GM23338 (cell line): Measurements from ENCODE around the gene GPC6. TPM values are rescaled to one million over a fixed set of nuclear protein-coding genes. Genes with fewer than 3 reads are reported as not detected.

Experiments
- ATAC-seq: fragments of 200-7000 bp; cut with Tn5 transposase; 3 replicates; pipeline ENCODE4 v1.9.1; 2020
- DNase-seq: peaks from one replicate; pipeline ENCODE4 v3.0.0-alpha.2; 2015; ENCODE audit warnings: low spot score
- H2AFZ ChIP-seq: fragments of 200-600 bp; sonication (generic); 2 replicates; pipeline ENCODE4 v1.8.0; 2016; ENCODE audit warnings: antibody characterized with exemption, mild to moderate bottlenecking, moderate library complexity
- H3F3A ChIP-seq: fragments of 200-600 bp; sonication (generic); replicated peaks from 2 replicates; pipeline ENCODE4 v1.8.0; 2017; ENCODE audit warnings: antibody characterized with exemption, mixed run types, low read depth
- H3K27ac ChIP-seq: fragments of 200-600 bp; sonication (generic); 2 replicates; pipeline ENCODE4 v1.6.1; 2016; ENCODE audit warnings: low read depth
- H3K27me3 ChIP-seq: fragments of 200-600 bp; sonication (generic); 2 replicates; pipeline ENCODE4 v1.8.0; 2016; ENCODE audit warnings: mild to moderate bottlenecking, mixed run types, moderate library complexity; ENCODE audit not compliant: insufficient read depth
- H3K36me3 ChIP-seq: fragments of 200-600 bp; sonication (generic); 2 replicates; pipeline ENCODE4 v1.8.0; 2016; ENCODE audit warnings: mild to moderate bottlenecking; ENCODE audit not compliant: insufficient read depth
- H3K4me1 ChIP-seq: fragments of 200-600 bp; sonication (generic); 2 replicates; pipeline ENCODE4 v1.8.0; 2016; ENCODE audit warnings: mild to moderate bottlenecking, moderate library complexity; ENCODE audit not compliant: insufficient read depth
- H3K4me2 ChIP-seq: fragments of 200-600 bp; sonication (generic); 2 replicates; pipeline ENCODE4 v1.7.1; 2017; ENCODE audit warnings: mixed run types
- H3K4me3 ChIP-seq: fragments of 200-600 bp; sonication (generic); 2 replicates; pipeline ENCODE4 v1.6.1; 2016; ENCODE audit warnings: mixed run types
- H3K79me2 ChIP-seq: fragments of 200-600 bp; sonication (generic); replicated peaks from 2 replicates; pipeline ENCODE4 v1.8.0; 2017; ENCODE audit warnings: mild to moderate bottlenecking; ENCODE audit not compliant: insufficient read depth
- H3K9me2 ChIP-seq: fragments of 200-600 bp; sonication (generic); 2 replicates; pipeline ENCODE4 v1.8.0; 2017; ENCODE audit not compliant: insufficient read depth
- H4K20me1 ChIP-seq: fragments of 200-600 bp; sonication (generic); replicated peaks from 2 replicates; pipeline ENCODE4 v1.8.0; 2017; ENCODE audit warnings: mild to moderate bottlenecking; ENCODE audit not compliant: insufficient read depth
- H3K27ac Mint-ChIP-seq: 2 replicates; pipeline ENCODE4 v1.8.0; 2020; ENCODE audit warnings: inconsistent platforms, mild to moderate bottlenecking, moderate library complexity, mixed read lengths
- H3K27me3 Mint-ChIP-seq: 3 replicates; pipeline ENCODE4 v1.8.0; 2022; ENCODE audit warnings: low read depth, mild to moderate bottlenecking, moderate library complexity, mixed read lengths, inconsistent platforms; ENCODE audit not compliant: insufficient read depth, poor library complexity
- H3K36me3 Mint-ChIP-seq: 3 replicates; pipeline ENCODE4 v1.8.0; 2021; ENCODE audit warnings: low read depth, mild to moderate bottlenecking, inconsistent platforms, moderate library complexity, mixed read lengths
- H3K4me1 Mint-ChIP-seq: 3 replicates; pipeline ENCODE4 v1.8.0; 2020; ENCODE audit warnings: mild to moderate bottlenecking, inconsistent platforms, mixed read lengths
- H3K4me3 Mint-ChIP-seq: 3 replicates; pipeline ENCODE4 v1.8.0; 2021; ENCODE audit warnings: moderate library complexity, mild to moderate bottlenecking, inconsistent platforms, mixed read lengths
- H3K9me3 Mint-ChIP-seq: 3 replicates; pipeline ENCODE4 v1.8.0; 2020; ENCODE audit warnings: moderate library complexity, mild to moderate bottlenecking, inconsistent platforms, mixed read lengths
- CREB1 ChIP-seq: fragments of 250-450 bp; sonication (Bioruptor Pico); IDR thresholded peaks from 2 replicates; pipeline ENCODE4 v1.5.0; 2020; ENCODE audit warnings: low read depth, mild to moderate bottlenecking, moderate library complexity
- CTCF ChIP-seq, 2 experiments: fragments of 200-600 bp in 1 of 2; sonication (generic) in 1 of 2; conservative IDR thresholded peaks; 2 replicates each; pipeline versions ENCODE4 v1.5.1 to v1.6.1; 2016 to 2017; ENCODE audit warnings: antibody characterized with exemption in 2 of 2, low read depth in 2 of 2, mild to moderate bottlenecking in 2 of 2, moderate library complexity in 1 of 2
- ETS1 ChIP-seq: IDR thresholded peaks from 2 replicates; pipeline ENCODE4 v1.6.1; 2016; ENCODE audit warnings: antibody characterized with exemption
- EZH2 ChIP-seq: fragments of 200-600 bp; sonication (generic); IDR thresholded peaks from one replicate; pipeline ENCODE4 v1.8.0; 2017; ENCODE audit warnings: antibody characterized with exemption, mild to moderate bottlenecking, low read depth; ENCODE audit not compliant: unreplicated experiment
- JUNB ChIP-seq: IDR thresholded peaks from one replicate; pipeline ENCODE4 v1.6.1; 2016; ENCODE audit warnings: antibody characterized with exemption; ENCODE audit not compliant: unreplicated experiment
- NANOG ChIP-seq: IDR thresholded peaks from 2 replicates; pipeline ENCODE4 v1.6.1; 2016; ENCODE audit warnings: antibody characterized with exemption, borderline replicate concordance
- POLR2AphosphoS5 ChIP-seq: IDR thresholded peaks from 2 replicates; pipeline ENCODE4 v1.6.1; 2016; ENCODE audit warnings: antibody characterized with exemption, low read depth
- STAT1 ChIP-seq: IDR thresholded peaks from one replicate; pipeline ENCODE4 v1.6.1; 2016; ENCODE audit warnings: antibody characterized with exemption; ENCODE audit not compliant: unreplicated experiment
- ZNF114 ChIP-seq: fragments of 250-450 bp; sonication (Bioruptor Pico); IDR thresholded peaks from 2 replicates; pipeline ENCODE4 v1.5.0; 2020; ENCODE audit warnings: mild to moderate bottlenecking, moderate library complexity
- ZNF462 ChIP-seq: fragments of 250-450 bp; sonication (Bioruptor Pico); IDR thresholded peaks from 2 replicates; pipeline ENCODE4 v1.5.0; 2020; ENCODE audit warnings: mild to moderate bottlenecking, moderate library complexity
- polyA plus RNA-seq: library from polyadenylated mRNA; unstranded; fragments of >200 nt; fragmentation: Nextera tagmentation; extraction: Ambion mirVana; gene quantifications from 2 replicates; pipeline ENCODE4 v1.2.1, GENCODE V29; 2016
- total RNA-seq: library from RNA; depleted of rRNA; stranded (reverse); fragments of >200 nt; shearing (Covaris generic); gene quantifications from 2 replicates; pipeline ENCODE4 v1.2.3, GENCODE V29; 2014

The GPC6 gene
- total and polyA plus RNA-seq, 2 experiments from 2014 or later: 6.4 to 28.6 TPM

GRCh38 chr13:94339116-94339687 is 1112.6 kb downstream of the GPC6 start:
- DNase-seq (no peak), ATAC-seq (no peak)
- Histone ChIP-seq H3F3A (no peaks in the 10 kb centered on the region), H3K79me2 (no peaks in the 10 kb centered on the region), H2AFZ (no peak overlapping the region), H3K9me2 (no peaks in the 10 kb centered on the region), H4K20me1 (no peaks in the 10 kb centered on the region), H3K27ac (no peak overlapping the region), H3K36me3 (no peaks in the 10 kb centered on the region), H3K4me1 (no peaks in the 10 kb centered on the region), H3K4me2 (no peak overlapping the region), H3K27me3 (no peaks in the 10 kb centered on the region), H3K4me3 (no peak overlapping the region)
- Mint-ChIP-seq H3K4me1 (peaks cover 14% of the 10 kb centered on the region), H3K36me3 (no peaks in the 10 kb centered on the region), H3K4me3 (no peak overlapping the region), H3K27me3 (peaks cover 10% of the 10 kb centered on the region), H3K27ac (no peak overlapping the region), H3K9me3 (no peaks in the 10 kb centered on the region; the same call in 2 of the 3 replicates)
- no peak for TF ChIP-seq JUNB

GRCh38 chr13:94342436-94343242 is 1116.0 kb downstream of the GPC6 start:
- Histone ChIP-seq H3K4me2 (no peak overlapping the region), H2AFZ (no peak overlapping the region), H3K27ac (no peak overlapping the region), H3K27me3 (no peaks in the 10 kb centered on the region), H3K79me2 (no peaks in the 10 kb centered on the region), H3K36me3 (no peaks in the 10 kb centered on the region), H3K9me2 (no peaks in the 10 kb centered on the region), H4K20me1 (no peaks in the 10 kb centered on the region), H3F3A (no peaks in the 10 kb centered on the region), H3K4me1 (peaks cover 11% of the 10 kb centered on the region), H3K4me3 (no peak overlapping the region)
- DNase-seq: no peak
- H3K9me3 Mint-ChIP-seq: no peaks in the 10 kb centered on the region; the same call in 2 of the 3 replicates
- H3K4me1 Mint-ChIP-seq: peaks cover 29% of the 10 kb centered on the region
- no peak overlapping the region for H3K4me3 Mint-ChIP-seq
- ATAC-seq: no peak
- no peak overlapping the region for H3K27ac Mint-ChIP-seq
- H3K27me3 Mint-ChIP-seq: peaks cover 10% of the 10 kb centered on the region
- H3K36me3 Mint-ChIP-seq: no peaks in the 10 kb centered on the region
- TF ChIP-seq JUNB (no peak), NANOG (no peak), ZNF114 (CRISPR knock-in tag) (no peak), CREB1 (CRISPR knock-in tag) (no peak), ZNF462 (CRISPR knock-in tag) (no peak), POLR2AphosphoS5 (no peak), EZH2 (no peak), STAT1 (no peak), ETS1 (no peak), CTCF (conservative IDR thresholded peaks at IDR 0.05; ENCODE audit: low read depth in 2 of 2) (no peak)
